Activated CD4-positive, alpha-beta T cell treated with anti-CD3 and anti-CD28 coated beads, Interleukin-2, amount 50 U/mL, for 4 hours (primary cell): ENCODE data around the gene SRRM4.

ENCODE experiments used
- DNase-seq, 2 experiments: peaks; one replicate each; pipeline ENCODE4 v3.0.0-alpha.2; 2020

Gene SRRM4

GRCh38 chr12:119122751-119123150 lies 141.4 kb downstream of the SRRM4 start:
- DNase-seq: no peak

DNA sequence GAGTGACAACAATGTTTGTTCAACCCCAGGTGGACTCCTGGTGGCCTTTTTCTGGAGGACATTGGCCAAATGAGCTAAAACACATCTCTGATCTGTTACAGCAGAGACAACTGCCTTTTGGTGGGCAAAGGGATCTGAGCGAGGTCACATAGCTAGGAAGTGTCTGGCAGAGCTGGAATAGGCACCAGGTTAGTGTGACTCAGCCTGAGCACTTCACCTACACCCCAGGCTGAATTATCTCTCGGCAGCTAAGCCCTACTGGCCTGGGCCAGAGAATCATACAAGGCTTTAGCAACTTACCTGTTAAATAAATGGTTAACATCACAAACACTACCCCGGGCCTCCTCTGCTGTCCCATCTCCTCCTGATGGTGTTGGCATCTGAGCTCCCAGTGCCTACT lies 147.2 kb downstream of the SRRM4 start:
- no peak for DNase-seq

GRCh38 chr12:119129827-119130434 lies 148.6 kb downstream of the SRRM4 start:
- DNase-seq: no peak

GRCh38 chr12:119130523-119130922 lies 149.2 kb downstream of the SRRM4 start:
- DNase-seq: no peak

DNA sequence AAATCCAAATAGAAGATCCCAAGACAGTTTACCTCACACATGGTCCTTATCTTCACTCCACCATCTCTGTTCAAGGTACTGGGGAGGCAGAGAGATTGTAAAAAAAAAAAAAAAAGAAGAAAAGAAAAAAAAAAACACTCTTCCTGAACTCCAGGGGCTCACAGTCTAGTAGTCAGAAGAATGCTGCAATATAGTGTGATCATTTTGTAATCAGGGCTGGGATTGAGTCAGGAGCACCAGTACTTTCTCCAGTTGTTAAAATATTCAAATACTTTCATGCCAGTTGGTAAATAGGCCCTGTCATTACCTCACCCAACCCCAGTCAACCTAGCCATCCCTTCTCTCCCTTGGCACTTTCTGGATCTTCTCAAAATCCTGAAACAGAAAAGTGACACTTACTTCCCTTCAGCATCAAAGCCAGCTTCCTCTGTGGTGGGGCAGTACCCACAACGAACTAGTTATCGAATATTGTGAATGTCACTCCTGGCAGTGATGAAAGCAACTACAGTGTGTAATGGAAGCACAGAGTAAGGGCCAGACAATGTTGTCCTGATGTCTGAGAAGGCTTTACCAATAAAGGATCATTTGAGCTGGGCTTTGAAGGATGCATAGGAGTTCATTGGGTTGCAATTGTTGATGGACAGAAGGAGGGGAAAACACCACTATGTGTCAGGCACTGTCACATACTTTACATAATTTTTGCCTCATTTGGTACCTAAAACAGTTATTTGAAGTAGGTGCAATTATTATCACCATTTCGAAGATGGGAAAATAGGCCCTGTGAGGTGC lies 153.1 kb downstream of the SRRM4 start:
- no peak for DNase-seq

DNA sequence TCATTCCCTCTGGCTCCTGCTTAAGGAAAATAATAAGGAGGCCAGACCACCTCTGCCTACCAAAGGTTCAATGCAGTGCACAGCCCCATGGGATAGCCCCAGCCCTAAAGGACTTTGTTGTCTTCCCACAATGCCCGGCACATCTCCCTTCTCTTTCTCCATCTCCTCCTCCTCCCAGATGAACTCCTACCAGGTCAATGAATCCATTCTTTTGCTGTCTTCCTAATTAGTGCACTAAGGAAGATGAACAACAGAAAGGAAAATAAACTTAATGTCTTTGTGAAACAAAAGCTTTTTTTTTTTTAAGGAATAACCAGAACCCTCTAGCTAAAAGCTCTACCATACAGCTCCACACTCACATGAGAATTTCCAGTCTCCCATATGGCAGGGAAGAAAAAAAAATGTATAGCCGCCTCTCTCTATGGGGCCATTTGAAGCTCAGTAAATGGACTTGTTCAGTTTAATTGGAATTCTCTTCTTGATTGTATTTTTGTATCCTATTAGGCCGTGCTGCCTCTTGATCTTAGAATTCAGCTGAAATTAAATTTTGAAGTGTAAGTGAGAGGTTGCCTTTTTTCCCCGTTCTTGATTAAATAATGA lies 155.6 kb downstream of the SRRM4 start:
- no peak for DNase-seq

DNA sequence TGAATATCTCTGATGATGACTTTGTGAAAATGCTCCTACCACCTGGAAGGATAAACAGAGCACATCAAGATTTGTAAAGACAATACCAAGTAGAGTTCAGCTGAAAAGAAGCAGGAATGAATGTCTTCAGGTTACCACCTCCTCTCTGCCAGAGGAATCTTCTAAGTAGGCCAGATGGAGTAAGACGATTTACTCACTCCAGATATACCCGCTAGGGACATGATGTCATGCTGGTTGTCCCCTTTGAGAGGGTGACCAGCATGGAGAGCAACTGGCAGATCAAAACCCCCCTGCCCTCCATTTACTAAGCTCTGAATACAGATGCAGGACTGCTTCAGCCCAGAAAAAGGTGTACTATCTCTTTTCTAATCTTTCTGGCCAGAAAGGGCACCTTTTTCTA lies 158.1 kb downstream of the SRRM4 start:
- no peak for DNase-seq

- no peak for DNase-seq
Observed at GRCh38 chr12:119145367-119145766, 164.0 kb downstream of the SRRM4 start.

DNA sequence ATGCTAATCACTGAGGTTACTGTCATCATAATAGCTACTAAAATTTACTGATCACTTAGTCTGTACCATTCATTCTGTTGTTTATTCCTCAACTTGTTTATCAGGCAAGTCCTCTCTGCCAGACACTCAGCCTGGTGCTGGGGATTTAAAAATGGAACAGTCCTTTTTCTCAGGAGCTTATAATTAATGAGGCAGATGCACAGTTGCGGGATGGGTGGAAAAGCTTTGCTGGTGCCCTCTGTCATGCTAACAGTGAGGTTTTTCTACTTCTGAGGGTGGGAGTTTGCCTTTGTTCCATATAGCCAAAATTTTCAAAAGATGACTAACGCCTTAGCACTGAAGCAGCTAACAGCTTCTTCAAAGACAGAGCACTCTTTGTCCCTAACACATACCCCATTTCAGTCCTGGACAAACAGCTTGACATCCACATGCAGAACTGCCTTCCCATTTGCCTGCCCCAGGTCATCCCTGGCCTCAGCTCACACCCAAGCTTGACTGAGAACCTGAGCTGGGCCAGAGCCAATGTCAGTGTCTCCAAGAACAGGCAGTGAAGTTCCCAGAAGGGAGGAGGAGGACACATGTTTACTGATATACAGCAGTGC lies 166.6 kb downstream of the SRRM4 start:
- DNase-seq: no peak

DNA sequence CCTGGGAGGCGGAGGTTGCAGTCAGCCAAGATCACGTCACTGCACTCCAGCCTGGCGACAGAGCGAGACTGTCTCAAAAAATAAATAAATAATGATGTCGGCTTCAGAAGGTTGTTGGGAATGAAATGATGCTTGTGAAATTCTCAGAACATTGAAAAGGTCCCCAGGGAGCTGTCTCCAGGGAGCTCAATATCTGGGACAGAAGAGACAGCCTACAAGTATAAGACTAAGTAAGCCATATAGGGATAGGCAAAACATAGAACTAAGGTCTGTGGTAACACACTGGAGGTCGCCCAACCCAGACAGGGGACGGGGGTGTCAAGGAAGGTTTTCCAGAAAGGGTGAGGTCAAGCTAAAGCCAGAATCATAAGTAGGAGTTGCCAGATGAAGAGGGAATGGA lies 167.9 kb downstream of the SRRM4 start:
- no peak for DNase-seq

- no peak for DNase-seq
Observed at GRCh38 chr12:119151445-119152026, 170.2 kb downstream of the SRRM4 start.

DNA sequence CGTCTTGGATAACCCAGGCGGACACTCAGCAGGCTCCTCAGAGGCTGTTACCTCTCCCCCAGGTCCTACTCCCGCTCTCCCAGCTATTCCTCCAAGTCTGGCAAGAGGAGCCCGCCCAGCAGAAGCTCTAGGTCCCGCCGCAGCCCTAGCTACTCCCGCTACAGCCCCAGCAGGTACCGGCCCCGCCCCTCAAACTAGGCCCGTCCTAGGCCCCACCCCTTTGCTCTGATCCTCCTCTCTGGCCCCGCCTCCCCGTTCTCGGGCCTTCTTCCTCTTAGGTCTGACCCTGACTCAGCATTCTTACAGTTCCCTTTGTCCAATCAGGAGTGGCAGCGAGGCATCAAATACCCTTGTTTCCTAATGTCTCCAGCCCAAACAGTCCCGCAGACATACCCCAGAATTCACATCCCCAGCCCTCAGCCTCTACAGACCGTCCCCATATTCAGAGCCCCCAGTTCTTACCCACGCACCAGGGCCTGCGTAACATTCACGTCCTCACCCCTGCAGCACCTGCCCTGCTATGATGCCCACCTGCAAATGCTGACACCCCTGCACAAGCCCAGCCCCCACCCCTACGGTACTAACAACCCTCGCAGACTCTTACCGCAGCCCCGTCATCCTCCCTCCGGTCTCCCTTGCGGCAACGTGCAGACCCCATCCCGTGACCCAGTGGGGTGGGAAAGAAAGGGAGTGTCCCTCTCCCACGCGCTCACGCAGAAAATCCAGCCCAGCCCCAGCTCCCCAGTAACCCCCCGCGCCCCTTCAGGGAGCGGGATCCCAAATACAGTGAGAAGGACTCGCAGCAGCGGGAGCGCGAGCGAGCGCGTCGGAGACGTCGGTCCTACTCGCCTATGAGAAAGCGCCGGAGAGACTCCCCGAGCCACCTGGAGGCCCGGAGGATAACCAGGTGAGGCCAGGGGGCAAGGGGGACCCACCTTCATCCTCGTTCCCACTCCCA lies 172.4 kb downstream of the SRRM4 start:
- no peak for DNase-seq

GRCh38 chr12:119154435-119154818 lies 173.1 kb downstream of the SRRM4 start:
- no peak for DNase-seq

- no peak for DNase-seq
Observed at GRCh38 chr12:119156401-119157044, 175.2 kb downstream of the SRRM4 start.

- no peak for DNase-seq
Observed at GRCh38 chr12:119157528-119157927, 176.2 kb downstream of the SRRM4 start.

- no peak for DNase-seq
Observed at GRCh38 chr12:119157978-119158377, 176.6 kb downstream of the SRRM4 start.

DNA sequence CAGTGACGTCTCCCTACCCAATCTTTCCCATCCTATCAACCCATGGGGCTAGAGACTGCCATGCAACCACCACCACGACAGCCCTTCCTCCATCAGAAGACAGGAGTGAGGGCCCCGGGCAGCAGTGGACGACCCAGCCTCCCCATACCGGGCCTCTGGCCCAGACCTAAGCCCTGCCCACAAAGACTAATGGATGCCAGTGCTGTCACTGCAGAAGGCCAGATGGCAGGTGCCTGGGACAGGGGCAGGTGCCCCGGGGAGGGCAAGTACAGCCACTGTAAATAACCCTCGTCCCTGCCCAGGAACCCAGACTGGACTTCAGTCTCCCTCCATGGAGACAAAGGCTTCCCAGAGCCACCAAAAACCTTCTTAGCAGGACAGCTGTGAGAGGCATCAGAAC lies 177.1 kb downstream of the SRRM4 start:
- DNase-seq: no peak

DNA sequence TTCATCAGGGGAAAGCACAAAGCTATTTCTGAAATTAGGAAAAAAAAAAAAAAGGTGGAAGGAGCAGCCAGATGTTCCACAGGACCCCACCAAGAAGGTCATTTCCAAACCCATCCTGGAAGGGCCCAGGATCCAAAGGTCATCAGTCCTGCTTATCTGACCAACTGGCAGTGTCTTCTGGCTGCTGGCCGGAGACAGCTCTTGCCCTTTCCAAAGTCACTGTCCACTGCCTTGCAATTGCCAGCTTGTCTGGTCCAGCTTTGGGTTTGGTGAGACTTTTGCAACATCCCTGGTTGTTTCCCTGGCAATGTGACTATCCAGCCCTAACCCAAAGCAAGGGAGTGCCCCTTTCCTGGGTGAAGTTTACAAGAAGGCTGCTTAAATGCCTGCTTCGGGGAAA lies 178.5 kb downstream of the SRRM4 start:
- DNase-seq: no peak

- no peak for DNase-seq
Observed at GRCh38 chr12:119167902-119168301, 186.6 kb downstream of the SRRM4 start.

GRCh38 chr12:119168721-119169120 lies 187.4 kb downstream of the SRRM4 start:
- DNase-seq: no peak

GRCh38 chr12:119169150-119169549 lies 187.8 kb downstream of the SRRM4 start:
- no peak for DNase-seq

GRCh38 chr12:119171291-119171690 lies 189.9 kb downstream of the SRRM4 start:
- no peak for DNase-seq
